Bladder microvascular endothelial cell (primary cell): Measurements from ENCODE around the gene CLUH. TPM values are rescaled to one million over a fixed set of nuclear protein-coding genes. Genes with fewer than 3 reads are reported as not detected.

Experiments used
- total RNA-seq: library from RNA; depleted of rRNA; stranded (reverse); fragments of >200 nt; gene quantifications from 2 replicates; pipeline ENCODE4 v1.2.3, GENCODE V29; 2014

The CLUH gene, protein sequence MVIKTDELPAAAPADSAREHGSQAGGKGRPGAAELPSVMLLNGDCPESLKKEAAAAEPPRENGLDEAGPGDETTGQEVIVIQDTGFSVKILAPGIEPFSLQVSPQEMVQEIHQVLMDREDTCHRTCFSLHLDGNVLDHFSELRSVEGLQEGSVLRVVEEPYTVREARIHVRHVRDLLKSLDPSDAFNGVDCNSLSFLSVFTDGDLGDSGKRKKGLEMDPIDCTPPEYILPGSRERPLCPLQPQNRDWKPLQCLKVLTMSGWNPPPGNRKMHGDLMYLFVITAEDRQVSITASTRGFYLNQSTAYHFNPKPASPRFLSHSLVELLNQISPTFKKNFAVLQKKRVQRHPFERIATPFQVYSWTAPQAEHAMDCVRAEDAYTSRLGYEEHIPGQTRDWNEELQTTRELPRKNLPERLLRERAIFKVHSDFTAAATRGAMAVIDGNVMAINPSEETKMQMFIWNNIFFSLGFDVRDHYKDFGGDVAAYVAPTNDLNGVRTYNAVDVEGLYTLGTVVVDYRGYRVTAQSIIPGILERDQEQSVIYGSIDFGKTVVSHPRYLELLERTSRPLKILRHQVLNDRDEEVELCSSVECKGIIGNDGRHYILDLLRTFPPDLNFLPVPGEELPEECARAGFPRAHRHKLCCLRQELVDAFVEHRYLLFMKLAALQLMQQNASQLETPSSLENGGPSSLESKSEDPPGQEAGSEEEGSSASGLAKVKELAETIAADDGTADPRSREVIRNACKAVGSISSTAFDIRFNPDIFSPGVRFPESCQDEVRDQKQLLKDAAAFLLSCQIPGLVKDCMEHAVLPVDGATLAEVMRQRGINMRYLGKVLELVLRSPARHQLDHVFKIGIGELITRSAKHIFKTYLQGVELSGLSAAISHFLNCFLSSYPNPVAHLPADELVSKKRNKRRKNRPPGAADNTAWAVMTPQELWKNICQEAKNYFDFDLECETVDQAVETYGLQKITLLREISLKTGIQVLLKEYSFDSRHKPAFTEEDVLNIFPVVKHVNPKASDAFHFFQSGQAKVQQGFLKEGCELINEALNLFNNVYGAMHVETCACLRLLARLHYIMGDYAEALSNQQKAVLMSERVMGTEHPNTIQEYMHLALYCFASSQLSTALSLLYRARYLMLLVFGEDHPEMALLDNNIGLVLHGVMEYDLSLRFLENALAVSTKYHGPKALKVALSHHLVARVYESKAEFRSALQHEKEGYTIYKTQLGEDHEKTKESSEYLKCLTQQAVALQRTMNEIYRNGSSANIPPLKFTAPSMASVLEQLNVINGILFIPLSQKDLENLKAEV (N-terminal part only)
- total RNA-seq: 25.6 and 58.2 TPM in 2 replicates

DNA sequence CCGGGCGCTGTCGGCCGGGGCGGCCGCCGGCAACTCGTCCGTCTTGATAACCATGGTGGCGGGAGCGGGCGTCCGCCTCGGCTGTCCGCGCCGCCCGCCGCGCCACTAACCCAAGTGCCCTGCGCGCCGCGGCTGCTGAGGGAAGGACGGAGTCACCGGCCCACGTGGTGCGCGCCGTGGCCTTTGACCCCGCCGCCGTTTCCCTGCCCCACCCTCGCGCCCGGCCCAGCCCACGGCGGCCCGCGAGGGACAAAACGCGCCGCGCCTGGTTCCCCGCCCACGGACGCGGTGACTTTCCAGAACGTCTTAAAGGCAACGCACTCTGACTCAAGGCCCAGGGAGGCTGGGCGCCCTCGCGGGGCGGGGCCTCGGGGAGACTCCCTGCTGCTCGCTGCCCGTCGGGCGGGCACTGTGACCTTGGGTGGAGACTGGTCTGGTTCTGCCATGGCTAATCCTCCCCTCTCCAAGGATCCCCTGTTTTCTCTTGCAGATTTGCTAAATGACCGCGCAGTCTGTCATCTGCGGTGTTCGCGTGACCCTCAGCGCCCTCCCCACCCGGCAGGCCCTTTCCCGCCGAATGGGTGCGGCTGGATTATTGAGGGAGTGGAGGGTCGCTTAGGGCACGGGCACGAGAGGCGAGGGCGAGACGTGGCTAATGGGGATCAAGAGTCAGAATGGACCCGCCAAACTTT lies at the start of gene CLUH:
TSS of gene CLUH (minus strand) at position 157 of the 692 bp plus-strand sequence. CDS start at position 54, 103 bp downstream.

DNA sequence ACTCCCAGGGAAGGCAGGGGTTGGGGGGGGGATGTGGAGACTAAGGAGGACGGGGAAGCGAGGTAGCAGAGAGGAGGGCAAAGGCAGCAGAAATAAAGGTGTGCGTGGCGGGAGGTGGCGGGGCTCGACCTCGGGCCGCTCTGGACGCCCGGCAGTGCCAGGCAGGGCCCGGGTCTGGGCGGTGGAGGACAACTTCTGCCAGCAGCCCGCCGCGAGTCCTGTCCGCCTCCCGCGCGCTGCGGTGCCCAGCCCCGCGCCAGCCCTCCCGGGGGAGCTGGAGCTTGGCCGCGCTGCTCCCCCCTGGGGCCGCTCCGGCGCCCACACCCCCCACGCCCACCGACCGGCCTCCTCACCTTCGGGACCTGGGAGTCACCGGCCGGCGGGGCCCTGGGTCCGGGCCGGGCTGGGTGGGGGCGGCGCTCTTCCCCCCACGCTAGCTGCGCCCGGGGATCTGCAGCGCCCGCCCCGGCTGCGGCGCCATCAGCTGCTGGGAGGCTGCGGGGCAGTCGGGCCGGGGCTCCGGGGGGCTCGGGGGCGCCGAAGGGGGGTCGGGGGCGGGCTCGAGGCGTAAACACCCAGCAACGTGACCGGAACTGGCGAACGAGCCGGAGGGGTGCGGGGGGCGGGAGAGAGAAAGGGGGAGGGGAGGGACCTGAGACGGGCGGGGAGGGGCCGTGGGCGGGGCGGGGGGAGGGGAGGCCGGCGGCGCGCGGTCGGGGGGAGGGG lies 37.7 kb upstream of the CLUH start, which contains the start of gene CCDC92B:
TSS of gene CCDC92B (minus strand) at position 595 of the 726 bp plus-strand sequence. CDS start 14,507 bp downstream, outside the sequence.

Other genes starting within 250 kb of the CLUH start
- gene METTL16, start 199.9 kb downstream of the CLUH start, total RNA-seq: 7.3 and 13.0 TPM in 2 replicates
- 58.3 and 151 TPM in 2 replicates for gene PAFAH1B1, start 118.1 kb downstream of the CLUH start, total RNA-seq
- not detected in 2 replicates for gene CCDC92B, start 37.9 kb upstream of the CLUH start, total RNA-seq
- 1.3 and 1.9 TPM in 2 replicates for gene RAP1GAP2, start 84.7 kb upstream of the CLUH start, total RNA-seq